GM19397 (cell line): ENCODE data around the gene SCN3B.

Source experiments
- ATAC-seq: cut with Tn5 transposase; IDR thresholded peaks from one replicate; pipeline ENCODE4 v1.9.1; 2021; ENCODE audit warnings: mild to moderate bottlenecking, moderate library complexity; ENCODE audit not compliant: unreplicated experiment

The SCN3B gene

GRCh38 chr11:123654566-123655081 lies at the start of gene SCN3B:
SCN3B (minus strand) TSS chr11:123654624; CDS start chr11:123653801, 823 bp downstream.
- ATAC-seq = no peak

GRCh38 chr11:123702696-123703095 lies 48.3 kb upstream of the SCN3B start:
- no peak for ATAC-seq

GRCh38 chr11:123702139-123702538 lies 47.7 kb upstream of the SCN3B start:
- no peak for ATAC-seq

GRCh38 chr11:123700772-123701171 lies 46.3 kb upstream of the SCN3B start:
- no peak for ATAC-seq

- no peak for ATAC-seq
Measured at GRCh38 chr11:123698546-123699127, 44.2 kb upstream of the SCN3B start.

- ATAC-seq = no peak
Measured at GRCh38 chr11:123696183-123696582, 41.8 kb upstream of the SCN3B start.

GRCh38 chr11:123695231-123695630 lies 40.8 kb upstream of the SCN3B start:
- ATAC-seq = no peak

GRCh38 chr11:123694551-123694950 lies 40.1 kb upstream of the SCN3B start:
- ATAC-seq = no peak

- no peak for ATAC-seq
Measured at GRCh38 chr11:123692961-123693360, 38.5 kb upstream of the SCN3B start.

- no peak for ATAC-seq
Measured at GRCh38 chr11:123690485-123690884, 36.1 kb upstream of the SCN3B start.

GRCh38 chr11:123684601-123685000 lies 30.2 kb upstream of the SCN3B start:
- no peak for ATAC-seq

- no peak for ATAC-seq
Measured at GRCh38 chr11:123683428-123684170, 29.2 kb upstream of the SCN3B start.

GRCh38 chr11:123682696-123683410 lies 28.4 kb upstream of the SCN3B start:
- ATAC-seq = no peak

- ATAC-seq = no peak
Measured at GRCh38 chr11:123681030-123681429, 26.6 kb upstream of the SCN3B start.

GRCh38 chr11:123678246-123678645 lies 23.8 kb upstream of the SCN3B start:
- no peak for ATAC-seq

- no peak for ATAC-seq
Measured at GRCh38 chr11:123677510-123677909, 23.1 kb upstream of the SCN3B start.

GRCh38 chr11:123674297-123674696 lies 19.9 kb upstream of the SCN3B start:
- ATAC-seq = no peak

GRCh38 chr11:123672568-123672967 lies 18.1 kb upstream of the SCN3B start:
- ATAC-seq = no peak

GRCh38 chr11:123671534-123671933 lies 17.1 kb upstream of the SCN3B start:
- ATAC-seq = no peak

GRCh38 chr11:123670081-123670480 lies 15.7 kb upstream of the SCN3B start:
- ATAC-seq = no peak

GRCh38 chr11:123665306-123665705 lies 10.9 kb upstream of the SCN3B start:
- ATAC-seq = no peak

GRCh38 chr11:123659965-123660364 lies 5.5 kb upstream of the SCN3B start:
- ATAC-seq = peak; percentile 63
